Activated CD4-positive, alpha-beta T cell treated with anti-CD3 and anti-CD28 coated beads for 48 hours (primary cell): ENCODE measurements around the gene SGSH.

Experiments
- DNase-seq: peaks from one replicate; pipeline ENCODE4 v3.0.0-alpha.2; 2020

The SGSH gene

DNA sequence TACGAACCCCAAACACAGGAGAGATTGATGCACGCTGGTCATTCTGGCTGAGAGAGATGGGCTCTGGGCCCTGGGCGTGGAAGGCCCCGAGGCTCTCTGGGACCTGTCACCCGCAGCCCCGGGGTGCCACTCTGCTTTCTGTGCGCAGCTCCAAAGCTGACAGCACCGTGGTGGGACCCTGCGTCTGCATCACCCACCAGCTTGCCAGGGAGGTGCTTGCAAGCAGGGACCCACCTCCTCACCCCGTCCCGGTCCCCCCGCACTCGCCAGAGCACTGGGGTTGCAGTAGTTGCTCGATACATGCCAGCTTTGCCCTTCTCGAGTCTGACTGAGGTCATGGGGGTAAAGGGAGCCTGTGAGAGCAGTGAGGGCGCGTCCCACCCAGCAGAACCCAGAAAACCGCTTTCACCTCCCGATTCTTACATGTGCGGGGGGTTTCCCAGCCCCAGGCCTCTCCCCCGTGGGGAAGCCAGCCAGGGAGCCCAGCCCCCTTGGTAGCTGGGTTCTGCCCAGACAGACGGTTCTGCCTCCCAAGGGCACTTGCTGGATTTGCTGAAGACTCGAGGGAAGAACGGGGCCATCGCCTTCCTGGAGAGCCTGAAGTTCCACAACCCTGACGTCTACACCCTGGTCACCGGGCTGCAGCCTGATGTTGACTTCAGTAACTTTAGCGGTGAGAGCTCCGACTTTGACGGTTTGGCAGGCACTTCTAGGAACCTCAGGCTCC lies 37.9 kb downstream of the SGSH start:
- DNase-seq: no peak

DNA sequence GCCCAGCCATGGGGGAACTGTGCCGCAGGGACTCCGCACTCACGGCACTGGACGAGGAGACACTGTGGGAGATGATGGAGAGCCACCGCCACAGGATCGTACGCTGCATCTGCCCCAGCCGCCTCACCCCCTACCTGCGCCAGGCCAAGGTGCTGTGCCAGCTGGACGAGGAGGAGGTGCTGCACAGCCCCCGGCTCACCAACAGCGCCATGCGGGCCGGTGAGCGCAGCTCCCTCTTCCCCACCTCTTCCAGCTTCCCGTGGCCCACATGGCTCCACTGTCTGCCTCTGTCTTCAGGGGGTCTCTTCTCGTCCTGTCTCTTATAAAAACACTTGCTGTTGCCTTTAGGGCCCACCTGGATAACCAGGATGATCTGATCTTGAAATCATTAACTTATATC lies 38.7 kb downstream of the SGSH start:
- DNase-seq: no peak

DNA sequence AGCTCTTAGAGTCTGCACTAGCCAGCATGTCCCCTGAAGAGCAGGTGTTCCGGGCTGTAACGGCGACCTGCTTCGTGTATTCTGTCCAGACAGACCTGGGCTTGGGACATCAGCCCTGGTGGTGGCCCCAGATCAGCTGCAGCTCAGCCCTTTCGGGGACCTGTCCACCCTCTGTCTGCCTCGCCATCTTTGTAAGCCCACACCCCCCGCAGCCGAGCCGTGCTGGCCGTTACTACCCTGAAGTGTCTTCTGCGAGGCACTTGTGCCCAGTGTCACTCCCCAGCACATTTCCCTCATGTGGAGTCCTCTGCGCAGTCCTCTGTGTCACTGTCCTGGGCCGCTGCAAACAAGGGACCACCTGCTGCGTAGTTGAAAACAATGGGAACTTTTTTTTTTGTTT lies 39.9 kb downstream of the SGSH start:
- no peak for DNase-seq

- no peak for DNase-seq
Measured at GRCh38 chr17:80177986-80178595, 42.0 kb downstream of the SGSH start.

DNA sequence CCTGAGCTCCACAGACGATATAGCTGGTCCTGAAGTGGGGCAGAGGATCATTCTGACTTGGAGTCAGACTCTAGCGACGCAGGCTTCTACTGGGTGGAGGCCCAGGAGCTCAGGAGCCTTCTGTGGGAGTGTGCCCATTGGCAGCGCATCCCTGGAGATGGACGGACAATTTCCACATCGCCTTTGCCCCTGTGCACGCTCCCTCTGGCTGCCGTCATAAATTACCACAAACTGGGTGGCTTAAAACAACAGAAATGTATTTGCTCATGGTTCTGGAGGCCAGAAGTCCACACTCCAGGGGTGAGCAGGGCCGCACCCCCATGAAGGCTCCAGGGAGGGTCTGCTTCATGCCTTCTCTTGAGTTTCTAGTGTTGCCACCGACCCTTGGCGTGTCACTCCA lies 43.4 kb downstream of the SGSH start:
- DNase-seq: no peak

DNA sequence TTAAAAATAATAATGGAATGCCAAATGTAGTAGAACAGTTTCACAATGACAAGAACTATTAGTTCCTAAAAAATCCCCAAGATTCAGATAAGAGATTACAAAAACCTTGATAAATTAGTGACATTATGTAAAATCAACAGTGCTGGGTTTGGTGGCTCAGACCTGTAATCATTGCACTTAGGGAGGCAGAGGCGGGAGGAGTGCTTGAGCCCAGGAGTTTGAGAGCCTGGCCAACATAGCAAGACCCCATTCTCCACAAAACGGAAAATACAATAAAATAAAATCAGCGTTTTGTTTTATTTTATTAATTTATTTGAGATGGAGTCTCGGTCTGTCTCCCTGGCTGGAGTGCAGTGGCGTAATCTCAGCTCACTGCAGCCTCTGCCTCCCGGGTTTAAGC lies 46.2 kb downstream of the SGSH start:
- no peak for DNase-seq

- no peak for DNase-seq
Measured at GRCh38 chr17:80173126-80173525, 47.0 kb downstream of the SGSH start.

DNA sequence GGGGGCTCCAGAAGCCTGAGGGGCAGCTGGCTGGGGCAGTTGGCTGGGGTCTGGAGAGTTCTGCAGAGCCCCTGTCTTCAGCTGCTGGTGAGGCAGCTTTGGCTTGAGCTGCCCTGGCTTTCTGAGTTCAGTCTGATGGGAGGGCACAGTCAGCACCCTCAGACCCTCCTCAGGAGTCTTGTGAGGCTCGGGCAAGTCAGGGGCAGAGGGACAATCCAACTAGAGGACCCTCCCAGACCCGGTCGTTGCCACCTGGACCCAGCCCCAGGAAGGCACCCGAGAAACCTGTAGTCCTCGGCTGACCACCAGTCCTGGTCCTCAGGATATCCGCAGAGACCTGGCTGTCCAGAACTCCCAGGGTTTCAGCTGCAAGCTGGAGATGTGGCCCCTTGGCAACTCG lies 48.5 kb downstream of the SGSH start:
- DNase-seq: no peak

GRCh38 chr17:80169784-80170500 lies 50.2 kb downstream of the SGSH start, which contains the start of gene CARD14:
Gene CARD14, plus strand, starts transcription at chr17:80170030. Its CDS starts 11,409 bp downstream, at chr17:80181439.
- DNase-seq: no peak

DNA sequence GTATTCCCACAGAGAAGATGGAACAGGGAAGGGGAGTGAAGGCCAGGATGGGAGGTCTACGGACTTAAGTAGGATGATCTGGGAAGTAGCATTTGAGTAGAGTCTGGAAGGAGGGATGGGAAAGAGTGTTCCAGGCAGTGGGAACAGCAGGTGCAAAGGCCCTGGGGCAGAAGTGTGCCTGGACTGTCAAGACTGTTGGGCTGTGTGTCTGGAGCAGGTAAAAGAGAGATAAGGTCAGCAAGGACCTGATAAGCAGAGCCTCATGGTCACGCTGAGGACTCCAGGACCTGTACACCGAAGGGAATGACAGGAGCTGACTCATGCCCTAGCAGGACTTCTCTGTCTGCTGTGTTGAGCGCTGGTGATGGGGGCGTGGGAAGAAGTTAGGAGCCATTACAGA lies 51.0 kb downstream of the SGSH start:
- no peak for DNase-seq

GRCh38 chr17:80168371-80168770 lies 51.8 kb downstream of the SGSH start:
- DNase-seq: no peak

DNA sequence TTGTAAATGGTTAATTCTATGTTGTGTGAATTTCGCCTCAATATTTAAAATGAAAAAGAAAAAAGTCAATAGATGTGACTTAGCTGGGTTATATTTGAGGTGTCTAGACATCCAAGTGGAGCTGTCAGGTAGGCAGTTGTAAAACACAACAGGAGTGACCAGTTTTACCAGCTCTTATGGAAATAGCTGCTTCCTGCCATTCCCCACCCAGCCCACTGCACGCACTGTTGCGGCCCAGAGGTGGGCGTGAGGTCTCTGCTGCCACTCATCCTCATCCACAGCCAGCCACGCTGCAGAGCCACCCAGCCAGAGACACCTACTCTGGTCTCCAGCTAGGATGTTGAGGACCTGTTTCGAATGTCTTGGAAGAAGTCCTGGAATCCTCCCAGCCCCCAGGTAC lies 53.7 kb downstream of the SGSH start:
- no peak for DNase-seq

DNA sequence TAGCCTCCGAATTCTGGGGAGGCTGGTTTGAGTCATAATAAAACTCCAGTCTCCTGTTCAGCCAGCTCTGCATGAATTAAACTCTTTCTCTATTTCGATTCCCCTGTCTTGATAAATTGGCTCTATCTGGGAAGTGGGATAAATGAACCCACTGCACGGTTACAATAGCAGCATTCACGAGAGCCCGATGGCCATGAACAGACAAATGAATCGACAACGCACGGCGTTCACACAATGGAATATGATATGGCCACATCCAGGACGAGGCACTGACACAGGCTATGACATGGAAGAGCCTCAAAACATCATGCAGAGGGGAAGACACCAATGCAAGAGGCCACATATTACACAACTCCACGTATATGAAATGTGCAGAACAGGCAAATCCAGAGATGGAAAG lies 55.9 kb downstream of the SGSH start:
- no peak for DNase-seq

- no peak for DNase-seq
Measured at GRCh38 chr17:80163336-80163735, 56.8 kb downstream of the SGSH start.

DNA sequence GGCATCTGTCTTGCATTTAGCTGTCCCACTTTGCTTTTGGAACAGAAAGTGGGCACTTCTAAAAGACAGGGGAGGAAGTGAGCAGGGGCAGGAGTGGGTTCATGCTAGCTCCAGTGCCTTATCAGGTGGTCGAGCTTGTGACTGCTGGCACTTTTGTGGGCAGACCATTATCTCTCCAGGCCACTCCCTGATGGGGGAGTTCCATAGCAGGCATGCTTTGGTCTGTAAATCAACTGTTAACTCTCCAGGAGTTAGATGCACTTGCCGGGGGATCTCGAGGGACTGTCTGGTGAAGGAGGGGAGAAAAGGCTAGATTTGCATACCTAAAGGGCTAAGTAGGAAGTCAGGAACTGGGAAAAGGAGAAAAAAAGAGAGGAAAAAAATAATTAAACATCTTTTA lies 59.6 kb downstream of the SGSH start:
- no peak for DNase-seq
